ENCODE results near the gene RAPH1.

Gene RAPH1

DNA sequence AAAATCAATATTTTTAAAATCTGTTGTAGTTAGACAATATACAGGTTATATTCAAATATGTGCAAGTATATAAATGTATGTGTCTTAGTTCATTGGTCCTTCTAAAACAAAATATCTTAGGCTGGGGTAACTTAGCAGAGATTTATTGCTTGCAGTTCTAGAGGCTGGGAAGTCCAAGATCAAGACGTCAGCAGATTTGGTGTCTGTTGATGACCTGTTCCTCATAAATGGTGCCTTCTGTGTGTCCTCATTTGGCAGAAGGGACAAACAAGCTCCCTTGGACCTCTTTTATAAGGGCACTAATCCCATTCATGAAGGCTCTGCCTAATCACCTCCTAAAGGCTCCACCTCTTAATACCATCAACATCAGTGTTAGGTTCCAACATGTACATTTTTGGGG is 175.7 kb downstream of the RAPH1 start:
- DNase-seq = no peak

DNA sequence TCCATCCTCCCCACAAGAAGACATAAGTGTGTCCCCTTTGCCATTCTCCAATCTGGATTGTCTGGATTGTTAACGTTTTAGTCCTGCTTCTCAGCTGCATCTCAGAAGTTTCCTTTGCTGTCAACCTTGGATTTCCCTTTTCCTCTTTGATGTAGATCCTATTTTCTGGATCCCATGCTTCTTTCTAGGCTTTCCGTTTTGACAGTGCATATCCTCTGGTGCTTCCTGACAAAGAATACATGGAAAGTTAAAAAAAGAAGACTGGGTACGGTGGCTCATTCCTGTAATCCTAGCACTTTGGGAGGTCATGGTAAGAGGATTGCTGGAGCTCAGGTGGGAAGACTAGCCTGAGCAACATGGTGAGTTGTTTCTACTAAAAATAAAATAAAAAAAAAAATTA is 180.1 kb downstream of the RAPH1 start:
- no peak for DNase-seq

DNA sequence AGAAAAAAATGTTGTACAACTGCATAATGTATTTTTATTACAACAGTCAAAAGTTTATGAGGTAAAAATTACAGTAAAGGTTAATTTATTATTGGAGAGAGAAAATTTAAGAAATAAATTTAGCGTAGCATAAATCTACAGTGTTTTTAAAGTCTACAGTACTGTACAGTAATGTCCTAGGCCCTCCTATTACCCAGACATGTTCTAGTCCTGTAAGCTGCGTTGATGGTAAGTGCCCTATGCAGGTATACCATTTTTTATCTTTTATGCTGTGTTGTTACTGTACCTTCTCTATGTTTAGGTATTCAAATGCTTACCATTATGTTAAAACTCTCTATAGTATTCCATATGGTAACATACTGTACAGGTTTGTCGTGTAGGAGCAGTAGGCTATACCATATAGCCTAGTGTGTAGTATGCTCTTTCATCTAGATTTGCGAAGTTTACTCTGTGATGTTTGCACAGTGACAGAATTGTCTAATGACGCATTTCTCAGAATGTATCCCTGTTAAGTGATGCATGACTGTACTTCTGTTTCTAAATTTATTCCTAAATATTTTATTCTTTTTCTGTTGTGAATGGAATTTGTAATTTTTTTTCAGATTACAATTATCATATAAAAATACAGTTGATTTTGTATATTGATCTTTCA is 182.4 kb downstream of the RAPH1 start:
- no peak for DNase-seq

DNA sequence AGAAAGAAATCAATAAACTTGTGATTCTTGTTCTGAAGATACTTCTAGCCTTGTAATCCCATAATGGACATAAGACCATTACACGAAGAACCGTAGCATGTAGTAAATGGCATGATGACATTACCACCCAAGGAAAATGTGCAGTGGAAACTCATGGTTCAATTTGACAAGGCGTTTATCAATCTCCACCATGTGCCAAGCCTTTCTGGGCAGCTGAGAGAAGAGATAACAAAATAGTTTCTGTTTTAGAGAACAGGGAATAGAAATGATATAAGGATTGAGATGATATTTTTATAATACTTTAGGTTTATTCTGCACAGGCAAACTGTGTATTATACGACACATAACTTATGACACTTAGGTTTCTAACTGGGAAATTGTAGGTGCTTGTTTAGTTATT is 187.7 kb downstream of the RAPH1 start:
- no peak for DNase-seq

DNA sequence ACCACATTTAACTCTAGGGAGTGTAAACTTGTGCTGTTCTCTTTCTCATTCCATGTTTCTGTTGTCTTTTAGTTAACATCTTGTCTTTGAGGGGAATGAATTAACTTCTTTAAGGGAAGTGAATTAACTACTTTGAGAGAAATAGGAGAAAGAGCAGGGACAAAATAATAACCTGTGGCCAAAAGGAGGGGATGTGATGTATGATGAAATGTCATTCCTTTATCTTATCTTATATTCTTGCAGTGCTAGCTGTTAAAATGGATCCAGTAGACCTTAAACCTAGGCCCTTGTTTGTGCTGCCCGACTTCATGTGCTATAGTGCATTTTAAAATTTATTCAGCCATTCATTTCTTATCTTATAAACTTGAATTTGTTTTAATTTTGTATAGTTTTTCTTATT is 188.5 kb downstream of the RAPH1 start:
- DNase-seq = no peak

DNA sequence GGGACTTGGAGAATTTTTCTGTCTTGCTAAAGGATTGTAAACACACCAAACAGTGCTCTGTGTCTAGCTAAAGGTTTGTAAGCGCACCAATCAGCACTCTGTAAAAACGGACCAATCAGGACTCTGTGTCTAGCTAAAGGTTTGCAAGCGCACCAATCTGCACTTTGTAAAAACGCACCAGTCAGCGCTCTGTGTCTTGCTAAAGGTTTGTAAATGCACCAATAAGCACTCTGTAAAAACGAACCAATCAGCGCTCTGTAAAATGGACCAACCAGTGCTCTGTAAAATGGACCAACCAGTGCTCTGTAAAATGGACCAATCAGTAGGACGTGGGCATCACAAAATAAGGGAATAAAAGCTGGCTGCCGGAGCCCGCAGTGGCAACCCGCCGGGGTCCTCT is 190.4 kb downstream of the RAPH1 start:
- no peak for DNase-seq

All from NCI-H524 (cell line).